NCI-H1417 treated with DMSO at 0.1 percent for 48 hours (cell line): Measurements from ENCODE around the gene HDAC2.
"Not testable (repeated sequence)": the region's sequence is repeated elsewhere in the genome, so short reads cannot be mapped to it uniquely, and the experiment has no call there.

ENCODE experiments used
- DNase-seq: peaks from one replicate; lab custom pipeline; 2025; lab: John Stamatoyannopoulos, UW

The HDAC2 gene

GRCh38 chr6:113970805-113971676 lies at the start of gene HDAC2:
TSS of gene HDAC2 (minus strand) at chr6:113971148. CDS start at chr6:113970908, 240 bp downstream.
- DNase-seq = peak; percentile 57

- no peak for DNase-seq
Observed at GRCh38 chr6:114020196-114020595, 49.2 kb upstream of the HDAC2 start.

GRCh38 chr6:114017146-114017545 lies 46.2 kb upstream of the HDAC2 start:
- DNase-seq = not testable (repeated sequence)

GRCh38 chr6:114014106-114014505 lies 43.2 kb upstream of the HDAC2 start:
- not testable (repeated sequence) for DNase-seq

GRCh38 chr6:114011486-114011885 lies 40.5 kb upstream of the HDAC2 start:
- not testable (repeated sequence) for DNase-seq

- DNase-seq = no peak
Observed at GRCh38 chr6:114010540-114010939, 39.6 kb upstream of the HDAC2 start.

GRCh38 chr6:114009192-114009591 lies 38.2 kb upstream of the HDAC2 start:
- no peak for DNase-seq

GRCh38 chr6:114008331-114008730 lies 37.4 kb upstream of the HDAC2 start:
- DNase-seq = no peak

GRCh38 chr6:114007516-114007915 lies 36.6 kb upstream of the HDAC2 start:
- DNase-seq = no peak

- DNase-seq = no peak
Observed at GRCh38 chr6:114001354-114001753, 30.4 kb upstream of the HDAC2 start.

GRCh38 chr6:114000069-114000468 lies 29.1 kb upstream of the HDAC2 start:
- DNase-seq = no peak

GRCh38 chr6:113999284-113999683 lies 28.3 kb upstream of the HDAC2 start:
- no peak for DNase-seq

GRCh38 chr6:113998811-113999210 lies 27.9 kb upstream of the HDAC2 start:
- no peak for DNase-seq

- DNase-seq = no peak
Observed at GRCh38 chr6:113997116-113997515, 26.2 kb upstream of the HDAC2 start.

GRCh38 chr6:113995634-113996033 lies 24.7 kb upstream of the HDAC2 start:
- no peak for DNase-seq

- DNase-seq = no peak
Observed at GRCh38 chr6:113994934-113995342, 24.0 kb upstream of the HDAC2 start.

- no peak for DNase-seq
Observed at GRCh38 chr6:113989675-113990074, 18.7 kb upstream of the HDAC2 start.

GRCh38 chr6:113982675-113983074 lies 11.7 kb upstream of the HDAC2 start:
- DNase-seq = not testable (repeated sequence)

GRCh38 chr6:113982055-113982550 lies 11.2 kb upstream of the HDAC2 start:
- no peak for DNase-seq

- DNase-seq = no peak
Observed at GRCh38 chr6:113980937-113981554, 10.1 kb upstream of the HDAC2 start.

GRCh38 chr6:113979937-113980336 lies 9.0 kb upstream of the HDAC2 start:
- no peak for DNase-seq

- no peak for DNase-seq
Observed at GRCh38 chr6:113978084-113978675, 7.2 kb upstream of the HDAC2 start.

- DNase-seq = no peak
Observed at GRCh38 chr6:113976806-113977205, 5.9 kb upstream of the HDAC2 start.
